8988T (cell line): Measurements from ENCODE around the gene ST8SIA2.

Experiments used
- DNase-seq: peaks from one replicate; pipeline ENCODE4 v3.0.0; 2011

ST8SIA2 gene

DNA sequence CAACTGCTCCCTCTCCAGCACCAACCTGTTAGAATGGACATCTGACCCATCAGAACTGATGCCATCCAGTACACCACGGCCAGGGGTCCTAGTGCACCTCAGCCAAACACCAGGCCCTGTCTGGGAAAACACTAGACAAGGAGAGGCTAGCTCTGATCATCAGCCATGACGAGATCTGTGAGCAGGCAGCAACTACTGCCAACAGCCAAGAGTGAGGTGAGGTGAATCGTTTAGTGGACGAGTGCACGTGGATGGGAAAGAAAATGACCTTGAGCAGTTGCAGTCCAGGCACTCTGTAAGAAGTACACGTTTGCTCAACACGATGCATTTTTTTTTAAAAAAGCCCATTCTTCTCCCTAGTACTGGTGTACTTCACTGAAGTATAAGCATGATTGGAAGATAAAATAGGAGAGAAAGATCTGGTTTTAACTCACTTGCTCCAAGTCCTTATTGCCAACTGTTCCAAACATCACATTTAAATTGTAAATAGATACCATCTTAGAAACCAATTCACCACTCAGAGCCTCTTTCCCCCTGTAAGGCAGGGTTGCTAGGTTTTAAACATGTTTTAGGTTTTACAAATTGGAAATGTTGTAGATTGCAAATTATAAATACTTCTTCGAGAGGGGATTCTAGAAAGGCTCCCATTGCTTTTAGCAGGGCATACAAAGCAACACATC is 5.7 kb downstream of the ST8SIA2 start:
- DNase-seq, result no peak

DNA sequence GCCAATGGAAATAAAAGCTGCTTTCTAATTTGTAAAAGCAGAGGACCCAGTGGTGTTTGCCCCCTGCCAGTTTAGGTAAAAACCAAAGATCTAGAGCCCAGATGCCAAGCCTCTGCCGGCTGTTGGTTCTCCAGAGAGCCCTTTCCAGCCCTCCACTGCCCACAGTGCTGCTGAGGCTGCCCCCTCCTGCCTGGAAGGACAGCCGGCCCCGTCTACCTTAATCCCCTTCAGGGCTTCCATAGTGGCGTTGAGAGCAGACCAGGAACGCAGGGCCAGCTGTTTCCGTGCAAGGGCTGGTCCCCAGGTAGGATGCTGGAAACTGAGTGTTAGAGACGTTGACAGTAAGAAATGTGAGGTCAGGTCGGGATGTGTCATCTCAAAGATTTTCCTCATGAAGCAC is 6.9 kb downstream of the ST8SIA2 start:
- no peak for DNase-seq

DNA sequence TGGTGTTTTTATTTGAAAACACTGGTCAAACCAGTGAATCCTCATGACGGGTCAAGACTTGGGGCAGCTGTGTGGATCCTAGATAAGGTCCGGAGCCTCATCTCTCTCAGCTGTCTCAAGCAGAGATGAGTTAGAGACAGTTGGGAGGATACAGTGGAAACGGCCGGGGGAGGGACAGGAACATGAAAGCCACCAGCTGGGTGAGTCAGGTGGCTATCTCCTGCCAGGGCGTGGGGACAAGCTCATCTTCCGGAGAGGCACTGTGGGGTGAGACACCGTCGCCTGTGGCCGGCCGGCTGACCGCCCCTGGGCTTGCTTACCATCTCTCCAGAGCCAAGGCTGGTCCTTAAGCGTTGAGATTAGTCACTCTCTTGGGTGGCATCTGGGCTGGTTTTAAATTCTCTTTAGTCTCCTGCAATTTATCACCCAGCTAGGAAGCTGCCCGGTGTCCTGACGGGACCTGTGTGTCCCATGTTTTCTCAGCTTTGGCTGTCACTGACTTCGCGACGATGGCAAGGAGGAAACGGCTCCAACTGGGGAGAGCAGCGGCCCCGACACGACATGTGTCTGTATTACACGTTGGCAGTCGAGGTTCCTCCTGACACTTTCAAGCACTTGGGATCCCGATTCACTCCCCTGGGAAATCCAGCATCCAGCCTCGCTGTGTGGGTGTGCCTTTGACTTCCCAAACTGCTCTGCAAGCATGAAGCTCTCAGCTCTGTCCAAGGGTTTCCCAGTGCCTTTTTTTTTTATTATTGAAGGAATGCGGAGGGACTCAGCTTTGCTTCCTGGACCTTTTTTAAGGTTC is 7.5 kb downstream of the ST8SIA2 start:
- no peak for DNase-seq

DNA sequence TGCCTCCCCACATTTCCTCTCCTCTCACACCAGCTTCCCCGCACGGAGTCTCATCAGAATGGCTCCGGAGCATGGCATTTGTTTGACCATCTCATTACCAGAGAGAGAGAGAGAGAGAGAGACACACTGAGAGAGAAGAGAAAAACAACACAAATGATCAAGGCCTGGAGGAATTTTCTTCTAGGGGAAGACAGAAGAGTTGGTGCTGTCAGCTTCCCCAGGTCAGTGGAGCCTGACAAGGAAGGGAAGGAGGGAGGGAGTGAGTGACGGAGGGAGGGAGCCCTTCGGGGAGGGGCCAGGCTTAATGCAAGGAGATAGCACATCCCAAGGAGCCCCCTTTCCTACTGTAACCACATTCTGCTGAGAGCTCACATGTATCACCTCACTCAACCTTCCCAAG is 9.1 kb downstream of the ST8SIA2 start:
- DNase-seq, result no peak

DNA sequence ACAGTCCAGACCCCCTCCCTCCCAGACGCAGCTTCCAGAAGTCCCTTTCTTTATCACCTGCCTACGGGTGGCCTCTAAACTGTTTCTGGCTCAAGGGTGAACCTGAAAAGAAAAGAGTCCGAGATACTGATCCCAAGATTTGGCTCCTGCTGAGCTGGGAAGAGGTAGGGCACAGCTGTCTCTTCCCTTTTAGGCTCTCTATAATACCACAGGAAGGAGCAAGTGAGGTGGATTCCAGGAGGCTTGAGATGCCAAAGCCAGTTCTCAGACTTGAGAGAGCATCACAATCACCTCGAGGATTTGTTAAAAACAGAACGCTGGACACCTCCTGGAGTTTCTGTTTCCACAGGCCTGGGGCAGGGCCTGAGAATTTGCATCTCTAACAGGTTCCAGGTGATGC is 12.3 kb downstream of the ST8SIA2 start:
- DNase-seq, result no peak

DNA sequence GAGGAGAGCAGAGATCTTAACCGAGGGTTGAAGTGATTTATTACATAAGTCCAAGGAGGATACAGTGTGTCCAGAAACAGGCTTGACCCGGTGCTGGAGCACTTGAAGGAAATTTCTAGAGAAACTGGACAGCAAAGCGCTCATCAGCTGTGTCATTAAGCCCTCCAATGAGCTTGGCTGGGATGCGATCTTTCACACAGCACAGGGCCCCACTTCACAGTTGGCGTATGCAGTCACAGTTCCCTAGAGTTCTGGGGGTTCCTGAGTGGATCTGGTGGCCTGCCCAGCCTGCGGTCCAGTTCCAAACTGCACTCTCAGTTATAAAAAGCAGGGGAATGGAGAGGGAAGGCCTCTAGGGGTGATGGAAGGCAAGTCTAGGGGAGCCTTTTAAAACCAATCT is 13.6 kb downstream of the ST8SIA2 start:
- DNase-seq, result no peak

DNA sequence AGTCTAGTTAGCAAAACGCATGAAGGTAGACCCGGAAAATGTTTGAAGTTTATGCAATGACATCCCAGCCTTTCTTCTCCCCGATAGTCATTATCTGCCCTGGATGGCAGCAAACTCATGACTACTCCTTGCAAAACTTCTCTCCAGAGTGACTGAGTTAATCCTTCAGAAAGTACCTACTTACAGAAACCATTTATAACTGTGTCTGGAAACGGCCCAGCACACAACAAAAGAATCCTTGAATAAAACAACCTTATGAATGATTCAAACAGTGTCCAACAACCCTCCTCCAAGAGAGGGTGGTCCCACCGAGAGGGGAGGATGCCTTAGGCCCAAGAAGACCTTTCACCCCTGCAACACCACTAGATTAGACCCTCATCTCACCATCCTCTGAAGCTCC is 14.2 kb downstream of the ST8SIA2 start:
- DNase-seq, result no peak

DNA sequence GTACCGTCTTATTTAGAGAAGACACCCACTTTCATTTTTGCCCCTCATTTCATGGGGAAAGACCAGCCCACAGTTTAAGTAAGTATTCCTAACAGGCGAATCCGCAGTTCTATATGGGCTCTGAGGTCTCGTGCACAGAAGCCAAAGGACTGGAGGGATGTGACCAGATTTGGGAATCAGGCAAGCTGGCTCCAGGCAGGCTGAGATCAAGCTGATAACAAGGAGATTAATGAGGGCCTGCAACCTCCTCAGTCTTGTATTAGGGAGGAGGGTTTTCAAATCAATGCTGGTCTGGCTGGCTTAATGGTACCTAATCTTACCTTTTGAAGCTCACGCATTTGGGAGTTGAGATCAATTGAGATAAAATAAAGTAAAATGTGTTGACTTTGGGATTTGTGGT is 15.3 kb downstream of the ST8SIA2 start:
- no peak for DNase-seq

DNA sequence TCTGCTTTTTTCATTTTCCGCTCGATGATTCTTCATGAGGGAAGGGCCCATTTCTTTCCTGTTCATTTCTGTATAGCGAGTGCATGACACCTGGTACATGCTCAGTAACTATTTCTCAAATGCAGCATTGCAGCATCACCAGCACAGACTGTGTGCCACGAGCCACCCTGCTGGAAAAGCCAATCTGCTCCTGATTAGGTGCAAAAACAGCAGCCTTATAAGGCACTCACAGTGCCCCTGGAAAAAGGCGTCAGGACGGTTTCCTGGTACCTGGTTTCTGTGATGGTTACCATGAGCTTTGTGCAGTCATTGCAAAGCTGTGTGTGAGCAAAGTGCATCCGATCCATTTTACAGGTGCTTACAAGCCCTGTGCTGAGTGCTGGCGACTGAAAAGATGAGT is 15.8 kb downstream of the ST8SIA2 start:
- no peak for DNase-seq

DNA sequence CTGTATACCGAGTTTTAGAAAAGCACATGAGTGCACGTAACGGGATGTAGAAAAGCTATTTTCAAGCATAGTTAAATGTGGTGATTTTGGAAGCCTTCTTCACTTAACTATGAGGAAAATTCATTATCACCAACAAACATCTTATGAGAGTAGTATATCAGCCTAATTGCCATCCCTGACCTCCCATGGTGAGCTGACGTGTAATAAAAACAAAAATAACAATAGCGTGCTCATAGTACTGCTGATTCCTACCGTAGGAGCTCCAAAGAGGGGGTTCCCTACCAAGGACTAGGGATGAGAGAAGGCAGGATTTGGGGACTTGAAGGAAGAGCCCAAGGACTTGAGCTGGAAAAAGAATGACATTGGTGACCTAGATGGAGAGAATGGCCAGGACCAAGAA is 16.9 kb downstream of the ST8SIA2 start:
- no peak for DNase-seq

DNA sequence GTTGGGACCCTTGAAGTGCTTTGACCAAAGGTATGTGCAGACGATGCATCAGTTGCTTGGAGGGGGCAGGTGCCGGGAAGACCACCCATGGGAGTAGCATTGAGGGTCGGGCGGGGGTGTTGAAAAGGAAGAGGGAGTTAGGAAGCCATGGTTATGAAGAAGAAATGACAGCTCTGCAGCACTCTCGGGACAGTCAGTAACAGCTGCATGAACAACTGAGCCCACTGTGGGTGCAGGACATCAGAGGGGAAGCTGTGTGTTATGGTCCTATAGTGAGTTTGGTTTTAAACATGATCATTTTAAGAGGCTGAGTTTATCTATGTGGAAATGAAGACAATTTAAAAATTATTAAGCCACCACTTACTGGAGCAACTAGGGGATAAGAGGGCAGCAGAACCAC is 17.6 kb downstream of the ST8SIA2 start:
- no peak for DNase-seq

DNA sequence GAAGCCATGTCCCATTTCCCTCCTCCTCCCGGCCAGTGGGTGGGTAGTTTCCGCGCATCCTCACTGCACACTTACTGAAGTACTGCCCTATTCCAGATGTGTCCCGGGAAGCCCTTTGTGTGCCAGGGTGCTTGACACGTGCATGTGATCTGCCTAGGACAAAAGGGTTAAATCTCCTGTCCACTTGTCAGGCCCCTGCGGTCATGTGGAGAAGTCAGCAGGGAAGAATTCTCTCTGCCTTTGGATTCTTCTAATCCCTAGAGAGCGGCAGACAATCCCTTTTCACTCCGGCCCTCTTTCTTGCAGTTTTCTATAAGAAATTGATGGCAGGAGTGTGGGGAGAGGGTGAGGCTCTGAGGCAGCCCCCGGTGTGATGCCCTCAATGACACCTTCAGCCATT is 19.8 kb downstream of the ST8SIA2 start:
- DNase-seq, result no peak

DNA sequence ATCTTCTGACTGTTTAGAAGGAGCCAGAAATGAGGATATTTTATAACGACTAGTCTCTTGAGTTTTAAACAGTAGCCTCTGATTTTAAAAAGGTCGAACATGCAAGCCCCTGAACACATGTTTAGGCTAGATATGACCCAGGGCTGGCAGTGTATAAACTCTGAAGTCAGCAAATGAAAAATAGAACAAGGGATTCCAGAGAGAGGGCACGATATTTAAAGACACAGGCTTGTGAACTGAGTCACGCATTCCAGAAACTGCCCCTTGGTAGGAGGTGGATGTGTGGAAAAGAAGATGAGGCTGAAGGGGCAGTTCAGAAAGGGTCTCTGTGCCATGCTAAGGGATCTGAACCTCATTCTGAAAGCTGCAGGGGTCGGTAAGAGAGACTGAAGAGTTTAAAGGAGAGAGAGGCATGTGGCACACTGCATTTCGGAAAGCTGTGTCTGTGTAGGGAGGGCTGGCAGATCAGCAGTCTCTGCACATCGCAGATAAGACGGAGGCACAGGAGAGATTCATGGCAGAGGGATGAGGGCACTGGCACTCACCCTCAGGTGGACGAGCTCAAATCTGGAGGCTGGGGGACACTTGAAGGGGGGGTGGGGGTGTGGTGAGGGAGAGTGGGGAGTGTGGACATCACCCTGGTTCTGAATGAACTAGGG is 22.1 kb downstream of the ST8SIA2 start:
- DNase-seq, result no peak

DNA sequence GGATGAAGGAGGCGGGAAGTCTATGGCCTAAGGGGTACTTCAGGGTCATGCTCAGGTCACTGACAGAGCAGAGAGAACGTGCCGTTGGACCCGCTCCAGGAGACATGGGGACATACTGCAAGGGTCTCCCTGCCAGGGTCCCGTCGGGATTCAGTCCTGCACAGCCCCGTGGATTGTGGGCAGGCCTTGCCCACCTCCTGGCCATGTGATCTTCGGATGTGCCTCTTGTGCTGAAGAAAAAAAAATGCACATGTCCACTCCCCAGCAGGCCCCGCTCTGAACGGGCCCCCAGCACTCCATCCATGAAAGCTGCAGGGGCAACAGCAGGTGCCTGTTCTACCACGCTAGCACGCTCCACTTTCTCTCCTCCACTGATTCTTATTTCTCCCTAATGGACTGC is 22.9 kb downstream of the ST8SIA2 start:
- DNase-seq, result no peak

DNA sequence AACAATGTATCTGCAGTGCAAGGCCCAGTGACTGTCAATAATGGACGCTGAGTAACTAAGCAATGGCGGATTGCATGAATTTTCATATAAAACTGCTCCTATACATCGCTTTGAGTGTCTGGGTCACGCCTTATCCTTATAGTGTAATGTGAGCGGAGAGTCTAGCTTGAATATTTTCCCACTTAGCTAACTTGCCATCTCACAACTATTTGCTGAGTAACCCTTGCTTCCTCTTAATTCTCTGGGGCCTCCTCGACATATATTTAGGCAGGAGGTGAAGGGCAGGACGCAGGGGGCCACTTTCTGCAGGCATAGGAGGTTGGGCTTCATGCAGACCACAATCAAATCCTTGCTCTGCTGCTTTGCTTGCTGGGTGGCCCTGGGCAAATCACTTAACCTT is 24.0 kb downstream of the ST8SIA2 start:
- DNase-seq, result no peak

DNA sequence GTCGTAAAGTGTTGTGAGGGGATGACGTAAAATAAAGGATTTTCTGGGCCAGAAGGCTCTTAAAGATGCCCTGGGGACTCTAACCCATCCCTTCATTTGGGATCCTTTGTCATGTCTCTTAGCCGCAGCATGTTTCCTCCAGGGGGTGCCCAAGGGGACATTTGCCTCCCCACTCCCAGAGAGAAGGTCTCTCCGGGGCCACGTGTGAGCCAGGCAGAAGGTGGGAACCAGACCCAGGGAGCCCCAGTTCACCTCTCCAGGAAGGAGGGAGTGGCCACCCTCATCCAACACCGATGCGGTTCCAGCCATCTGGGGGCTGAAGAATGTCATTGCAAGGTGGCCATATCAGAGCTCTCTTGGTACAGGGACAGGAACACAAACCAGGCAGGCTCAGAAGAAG is 25.2 kb downstream of the ST8SIA2 start:
- DNase-seq, result no peak

DNA sequence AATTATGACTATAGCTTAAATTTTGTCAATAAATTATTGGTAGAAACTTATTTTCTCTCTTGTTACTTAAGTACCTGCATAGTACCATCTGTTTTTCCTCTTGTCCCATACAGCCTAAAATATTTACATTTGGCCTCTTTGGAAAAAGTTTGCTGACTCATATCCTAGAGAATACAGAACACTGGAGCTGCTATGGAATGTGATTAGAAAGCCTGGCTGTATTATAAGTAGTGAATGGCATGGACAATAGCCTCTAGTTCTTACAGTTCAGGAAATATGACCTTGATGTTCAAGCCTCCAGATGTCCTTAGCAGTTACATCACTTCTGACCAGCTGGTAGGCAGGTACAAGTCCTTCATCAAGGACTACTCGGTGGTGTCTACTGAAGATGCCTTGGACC is 28.3 kb downstream of the ST8SIA2 start:
- DNase-seq, result no peak

DNA sequence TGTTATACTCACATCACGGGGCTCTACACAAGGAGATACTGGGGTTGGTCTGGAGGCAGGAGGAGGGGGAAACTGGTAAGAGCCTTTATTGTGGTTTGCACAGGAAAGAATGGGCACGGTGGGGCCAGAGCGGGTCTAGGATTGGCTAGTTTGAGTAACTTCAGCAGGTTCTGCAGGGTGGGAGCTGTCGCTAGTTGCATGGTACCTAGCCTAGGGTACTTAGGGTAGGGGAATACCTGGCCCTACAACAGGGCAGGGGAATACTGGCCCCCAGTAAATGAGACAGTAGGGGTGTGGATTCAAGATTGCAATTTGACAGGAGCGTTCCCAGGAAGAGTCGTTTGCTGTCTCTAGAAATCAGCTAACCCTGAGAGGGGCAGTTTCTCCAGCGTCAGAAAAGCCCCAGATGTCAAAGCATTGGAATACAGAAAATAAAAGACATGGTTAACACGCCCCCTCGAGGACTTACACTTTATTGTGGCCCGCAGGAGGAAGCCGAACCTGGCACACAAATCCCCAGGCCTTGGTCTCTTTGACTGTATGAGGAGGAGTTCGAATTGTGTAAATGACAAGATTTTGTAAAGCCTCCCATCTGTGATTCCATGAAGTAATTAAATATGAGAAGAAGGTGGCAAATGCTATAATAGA is 32.0 kb downstream of the ST8SIA2 start:
- DNase-seq, result no peak

DNA sequence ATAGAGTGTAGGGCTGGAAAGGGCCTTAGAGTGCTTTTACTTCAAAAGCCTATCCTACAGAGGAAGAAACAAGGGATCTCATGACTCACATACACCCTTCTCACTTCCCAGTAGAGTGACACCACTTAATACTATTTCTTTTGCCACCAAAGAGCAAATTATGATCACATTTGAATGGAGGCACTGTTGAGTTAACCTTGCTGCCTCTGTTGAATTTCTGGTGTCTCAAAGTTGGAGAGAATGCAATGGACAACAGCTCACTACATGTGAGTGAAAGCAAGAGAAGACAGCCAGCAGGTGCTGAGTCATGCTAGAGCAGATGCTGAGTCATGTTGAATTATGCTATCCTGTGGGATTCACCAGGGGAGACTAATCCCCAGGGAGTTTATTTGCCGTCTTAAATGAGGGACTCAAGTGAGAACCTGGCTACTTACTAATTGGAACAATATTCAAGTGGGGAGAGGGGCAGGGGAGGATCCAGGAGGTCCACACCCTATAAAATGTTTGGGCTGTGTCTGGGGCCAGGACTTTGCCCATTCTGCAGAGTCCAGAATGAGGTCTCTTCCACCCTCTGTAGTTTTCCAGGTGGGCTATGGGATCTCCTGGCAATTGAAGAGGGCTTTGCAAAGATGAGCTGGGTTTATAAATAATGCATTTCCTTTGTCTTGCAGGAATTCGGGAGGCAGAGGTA is 35.8 kb downstream of the ST8SIA2 start:
- no peak for DNase-seq

DNA sequence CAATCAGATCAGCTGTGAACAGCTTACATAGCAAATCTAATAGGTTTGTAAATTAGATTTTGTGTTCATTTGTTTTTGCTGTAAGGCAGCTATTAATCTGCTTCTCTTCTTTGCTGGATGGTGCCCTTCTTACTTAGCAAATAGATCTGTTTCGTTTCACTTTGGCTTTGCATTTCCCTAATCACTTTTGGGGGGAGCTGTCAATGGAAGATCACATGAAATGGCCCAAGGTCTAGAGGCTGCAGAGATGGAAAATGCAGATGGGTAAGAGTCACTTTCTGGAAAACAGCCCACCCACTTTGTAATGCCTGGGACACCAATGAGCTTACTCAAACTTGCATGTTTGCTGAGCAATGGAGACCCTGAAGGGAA is 36.4 kb downstream of the ST8SIA2 start:
- DNase-seq, result no peak

DNA sequence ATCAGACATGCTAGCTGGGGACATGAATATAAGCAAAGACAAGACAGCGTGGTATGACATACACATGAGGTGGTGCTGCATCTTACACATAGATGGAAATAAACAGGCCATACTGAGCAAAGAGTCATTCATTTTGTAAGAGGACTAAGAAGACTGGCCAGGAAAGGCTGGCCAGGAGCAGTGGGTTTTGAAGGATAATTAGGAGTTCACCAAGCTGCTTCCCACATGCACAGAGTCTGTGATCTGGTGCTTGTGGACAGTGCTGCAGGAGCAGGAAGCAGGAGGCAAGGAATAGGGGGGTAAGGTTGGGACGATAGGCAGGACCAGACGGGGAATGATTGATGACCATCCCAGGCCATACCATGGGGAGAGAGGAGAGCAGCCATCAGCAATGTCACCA is 41.5 kb downstream of the ST8SIA2 start:
- no peak for DNase-seq

DNA sequence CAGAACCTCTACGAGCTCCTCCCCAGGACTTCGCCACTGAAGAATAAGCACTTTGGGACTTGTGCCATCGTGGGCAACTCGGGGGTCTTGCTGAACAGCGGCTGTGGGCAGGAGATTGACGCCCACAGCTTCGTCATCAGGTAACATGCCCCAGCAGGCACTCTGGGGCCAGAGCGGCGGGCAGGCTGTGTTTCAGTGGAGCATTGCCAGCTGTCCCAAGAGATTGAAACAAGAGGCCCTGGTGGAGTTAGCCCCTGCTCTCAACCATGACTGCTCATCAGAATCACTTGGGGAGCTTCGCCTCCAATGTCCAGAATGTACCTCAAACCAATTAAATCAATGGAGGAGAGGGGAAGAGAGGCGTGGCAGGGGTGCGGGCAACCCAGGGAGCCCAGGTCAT is 44.8 kb downstream of the ST8SIA2 start:
- no peak for DNase-seq

DNA sequence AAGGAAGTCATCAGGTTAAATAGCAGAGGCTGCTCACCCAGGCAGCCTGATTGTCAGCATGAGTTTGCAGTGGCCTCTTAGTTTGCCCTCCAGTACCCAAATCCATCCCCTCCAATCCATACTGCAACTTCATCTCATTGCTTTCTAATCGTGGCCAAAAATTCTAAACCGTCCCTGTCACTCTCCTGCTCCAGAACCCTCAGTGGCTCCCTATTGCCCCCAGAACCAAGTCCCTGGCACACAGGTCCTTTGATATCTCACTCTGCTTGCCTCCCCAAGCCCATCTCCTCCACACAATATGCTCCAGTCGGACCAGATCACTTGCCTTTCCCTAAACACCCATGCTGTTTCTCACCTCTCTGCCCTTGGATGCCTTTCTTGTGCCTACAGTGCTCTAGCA is 49.7 kb downstream of the ST8SIA2 start:
- no peak for DNase-seq
